Fibroblast of mammary gland (primary cell): Measurements from ENCODE around the gene ACYP2.

Source experiments
- DNase-seq: peaks from one replicate; pipeline ENCODE4 v3.0.0-alpha.2; 2010; ENCODE audit warnings: low read depth
- H3K4me3 ChIP-seq: 2 replicates; pipeline ENCODE4 v1.5.1; 2011; ENCODE audit warnings: low read depth, mild to moderate bottlenecking, low read length, moderate library complexity; ENCODE audit not compliant: control insufficient read depth
- TF ChIP-seq, protein P1 (sequence below): conservative IDR thresholded peaks from 2 replicates; pipeline ENCODE4 v1.5.1; 2011; ENCODE audit warnings: low read depth, low read length, inconsistent platforms; ENCODE audit not compliant: control insufficient read depth, insufficient read depth

ACYP2 gene

DNA sequence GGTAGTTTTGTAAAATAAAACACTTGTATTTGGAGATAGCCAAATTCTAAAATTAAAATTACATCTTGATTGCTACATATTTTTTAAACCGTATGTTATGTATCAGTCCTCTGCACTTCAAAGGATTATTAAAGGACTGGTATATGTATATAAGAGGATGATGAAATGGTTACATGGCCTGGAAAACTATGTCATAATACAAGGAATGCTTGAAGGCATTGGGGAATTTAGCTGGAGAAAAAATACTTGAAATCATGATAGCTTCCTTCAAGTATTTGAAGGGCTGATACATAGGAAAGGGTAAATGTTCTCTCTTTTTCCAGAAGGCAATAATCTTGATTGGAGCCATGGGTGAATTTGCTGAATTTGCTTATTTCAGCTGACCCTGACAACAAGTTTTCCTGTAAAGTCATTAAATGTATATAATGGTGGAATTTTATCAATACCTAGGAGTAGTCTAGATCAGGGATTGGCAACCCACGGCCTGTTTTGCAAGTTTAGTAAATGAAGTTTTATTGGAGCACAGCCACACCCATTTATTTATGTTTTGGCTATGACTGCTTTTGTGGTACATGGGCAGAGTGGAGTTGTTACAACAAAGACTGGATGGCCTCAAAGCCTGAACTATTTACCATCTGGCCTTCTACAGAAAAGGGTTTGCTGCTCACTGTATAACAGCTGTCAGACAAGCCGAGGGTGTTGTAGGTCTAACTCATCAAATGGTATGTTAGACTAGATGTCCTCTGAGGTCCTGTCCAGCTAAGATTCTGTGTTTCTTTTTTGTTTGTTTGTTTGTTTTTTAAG lies 34.4 kb downstream of the ACYP2 start:
- TF ChIP-seq, protein P1, sequence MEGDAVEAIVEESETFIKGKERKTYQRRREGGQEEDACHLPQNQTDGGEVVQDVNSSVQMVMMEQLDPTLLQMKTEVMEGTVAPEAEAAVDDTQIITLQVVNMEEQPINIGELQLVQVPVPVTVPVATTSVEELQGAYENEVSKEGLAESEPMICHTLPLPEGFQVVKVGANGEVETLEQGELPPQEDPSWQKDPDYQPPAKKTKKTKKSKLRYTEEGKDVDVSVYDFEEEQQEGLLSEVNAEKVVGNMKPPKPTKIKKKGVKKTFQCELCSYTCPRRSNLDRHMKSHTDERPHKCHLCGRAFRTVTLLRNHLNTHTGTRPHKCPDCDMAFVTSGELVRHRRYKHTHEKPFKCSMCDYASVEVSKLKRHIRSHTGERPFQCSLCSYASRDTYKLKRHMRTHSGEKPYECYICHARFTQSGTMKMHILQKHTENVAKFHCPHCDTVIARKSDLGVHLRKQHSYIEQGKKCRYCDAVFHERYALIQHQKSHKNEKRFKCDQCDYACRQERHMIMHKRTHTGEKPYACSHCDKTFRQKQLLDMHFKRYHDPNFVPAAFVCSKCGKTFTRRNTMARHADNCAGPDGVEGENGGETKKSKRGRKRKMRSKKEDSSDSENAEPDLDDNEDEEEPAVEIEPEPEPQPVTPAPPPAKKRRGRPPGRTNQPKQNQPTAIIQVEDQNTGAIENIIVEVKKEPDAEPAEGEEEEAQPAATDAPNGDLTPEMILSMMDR, result no peak
- peak; percentile 29 for DNase-seq
- no peak overlapping the region for H3K4me3 ChIP-seq

DNA sequence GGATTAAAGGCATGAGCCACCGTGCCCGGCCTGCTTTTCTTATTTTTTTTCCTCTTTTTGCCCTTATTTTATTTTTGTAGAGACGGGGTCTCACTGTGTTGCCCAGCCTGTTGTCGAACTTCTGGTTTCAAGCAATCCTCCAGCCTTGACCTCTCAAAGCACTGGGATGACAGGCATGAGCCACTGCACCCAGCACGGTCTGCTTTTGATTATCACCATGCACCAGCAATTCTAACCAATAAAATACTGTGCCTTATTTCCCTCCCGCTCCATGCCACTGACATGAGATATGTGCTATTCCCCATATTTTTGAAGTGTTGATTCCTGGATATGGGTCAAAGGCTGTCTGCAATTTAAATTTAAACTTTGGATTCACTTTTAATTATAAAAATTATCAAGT lies 42.9 kb downstream of the ACYP2 start:
- H3K4me3 ChIP-seq, result no peak overlapping the region
- no peak for DNase-seq
- TF ChIP-seq, protein P1, result no peak

DNA sequence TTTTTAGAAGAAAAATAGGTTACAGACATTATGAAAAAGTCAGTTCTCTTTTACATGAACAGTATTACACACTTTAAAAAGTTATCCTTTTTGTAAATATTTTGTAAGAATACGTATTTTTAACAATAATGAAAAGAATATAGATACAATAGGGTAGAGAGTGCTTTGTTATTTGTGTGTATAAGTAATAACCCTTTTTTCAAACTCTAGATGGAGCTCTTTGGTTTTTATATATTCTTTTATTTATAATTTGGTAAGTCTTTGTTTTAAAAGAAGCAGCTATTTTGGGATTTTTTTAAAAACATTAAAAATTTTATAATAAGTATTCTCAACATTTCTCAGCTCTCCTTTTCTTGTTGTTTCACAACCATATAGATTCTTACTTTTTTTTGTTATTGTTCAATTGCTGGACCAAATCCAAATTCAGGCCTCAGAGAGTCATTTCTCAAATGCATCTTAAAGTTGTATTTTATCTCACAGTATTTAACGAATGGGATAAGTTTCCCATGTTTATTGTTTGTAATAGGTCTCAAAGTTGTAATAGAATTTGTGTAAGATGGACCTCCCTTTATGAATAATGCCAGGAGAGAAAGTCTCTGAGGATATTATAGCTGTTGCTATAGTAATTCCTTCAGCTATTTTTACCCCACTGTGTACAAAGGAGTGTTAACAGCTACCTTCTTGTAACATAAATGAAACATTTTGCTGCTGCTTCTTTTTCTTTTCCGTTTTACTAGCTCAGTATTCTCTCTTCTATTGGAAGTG lies 46.4 kb downstream of the ACYP2 start:
- H3K4me3 ChIP-seq, result no peak overlapping the region
- TF ChIP-seq, protein P1, result peak; percentile 19
- peak; percentile 11 for DNase-seq

DNA sequence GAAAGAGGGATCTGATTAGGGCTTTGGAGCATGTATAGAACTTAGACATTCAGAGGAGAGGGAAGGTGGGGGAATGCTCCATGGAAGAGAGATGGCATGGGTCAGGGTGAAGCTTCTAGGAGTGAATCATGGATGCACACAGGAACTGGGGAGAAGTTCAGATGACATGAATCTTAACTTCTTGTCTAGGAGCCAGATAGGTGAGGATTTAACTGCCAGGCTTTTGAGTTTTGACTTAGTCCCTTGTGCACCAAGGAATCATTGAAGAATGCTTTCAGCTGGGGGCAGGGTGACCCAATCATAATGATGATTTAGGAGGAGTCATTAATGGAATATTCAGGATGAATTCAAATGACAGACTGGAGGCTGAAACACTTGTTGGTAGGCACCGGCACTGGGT lies 48.7 kb downstream of the ACYP2 start:
- TF ChIP-seq, protein P1, result no peak
- no peak for DNase-seq
- H3K4me3 ChIP-seq, result no peak overlapping the region

DNA sequence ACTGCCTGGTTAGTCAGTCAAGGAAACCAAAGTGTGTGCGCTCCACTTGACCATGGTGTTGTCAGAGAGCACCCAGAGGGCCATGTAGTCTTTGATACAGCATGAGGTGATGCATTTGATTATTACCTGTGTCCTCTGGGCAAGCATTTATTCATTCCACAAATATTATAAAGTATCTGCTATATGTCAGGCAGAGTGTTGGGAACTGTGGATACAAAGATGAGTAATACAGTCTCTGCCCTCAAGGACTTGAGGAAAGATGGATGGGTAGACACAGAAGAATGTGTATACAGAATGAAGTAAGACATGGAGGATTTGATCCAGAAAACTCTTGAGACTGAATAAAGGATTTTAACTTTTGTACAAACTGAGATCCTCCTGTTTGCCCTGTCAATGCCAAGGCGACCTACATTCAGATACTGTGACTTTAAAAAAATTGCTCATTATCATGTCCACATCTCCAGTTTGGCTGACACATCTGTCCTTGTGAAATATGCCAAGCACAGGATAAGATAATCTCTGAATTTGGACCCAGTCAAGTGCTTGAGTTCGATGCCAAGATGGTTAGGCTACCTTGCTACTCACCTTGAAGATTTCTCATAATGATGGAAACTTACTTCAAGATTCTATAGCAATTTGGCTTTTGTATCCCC lies 50.8 kb downstream of the ACYP2 start:
- no peak overlapping the region for H3K4me3 ChIP-seq
- TF ChIP-seq, protein P1, result no peak
- DNase-seq, result peak; percentile 5

DNA sequence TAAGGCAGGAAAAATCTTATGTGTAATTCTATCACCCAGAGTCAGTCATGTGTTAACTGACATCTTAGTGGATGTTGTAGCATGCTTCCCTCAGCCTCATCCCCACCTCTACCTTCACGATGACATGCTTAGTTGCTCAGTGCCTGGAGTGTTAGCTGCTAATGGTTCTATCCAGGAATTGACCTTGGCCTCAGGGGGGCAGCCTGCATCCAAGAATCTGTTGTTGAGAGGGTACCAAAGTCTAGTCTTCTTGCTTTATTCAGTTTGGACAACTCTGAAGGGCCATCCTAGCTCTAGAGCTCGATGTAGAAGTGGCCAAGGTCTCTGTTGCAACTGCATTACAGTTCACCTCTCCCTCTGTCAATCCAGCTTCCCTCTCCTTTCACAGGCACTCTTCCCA lies 61.2 kb downstream of the ACYP2 start:
- DNase-seq, result peak; percentile 59
- no peak overlapping the region for H3K4me3 ChIP-seq
- TF ChIP-seq, protein P1, result peak; percentile 59
